OCI-LY7 (cell line): ENCODE measurements around the gene TMEM140.

Experiments used
- CTCF ChIP-seq: fragments of 200-600 bp; sonication (generic); conservative IDR thresholded peaks from 2 replicates; pipeline ENCODE4 v1.5.1; 2014; ENCODE audit warnings: mild to moderate bottlenecking, antibody characterized with exemption, low read length, moderate library complexity, mixed read lengths
- EZH2phosphoT487 ChIP-seq: fragments of 200-600 bp; sonication (generic); IDR thresholded peaks from 2 replicates; pipeline ENCODE4 v1.6.1; 2018; ENCODE audit warnings: low read depth, borderline replicate concordance, mild to moderate bottlenecking, mixed run types, antibody characterized with exemption, low read length, moderate library complexity, mixed read lengths

GRCh38 chr7:135159359-135160085 is 11.7 kb downstream of the TMEM140 start:
- TF ChIP-seq CTCF (no peak), EZH2phosphoT487 (no peak)
